GM12874 (cell line): ENCODE data around the gene SHCBP1L.

Experiments used
- CTCF ChIP-seq: IDR thresholded peaks from 2 replicates; pipeline ENCODE4 v1.5.1; 2011; ENCODE audit warnings: low read depth, mild to moderate bottlenecking, control low read depth, low read length, moderate library complexity; ENCODE audit not compliant: insufficient read depth

SHCBP1L gene

GRCh38 chr1:182863940-182864339, 89.0 kb downstream of the SHCBP1L start:
- no peak for TF ChIP-seq CTCF

- no peak for TF ChIP-seq CTCF
These were observed 90.1 kb downstream of the SHCBP1L start for GRCh38 chr1:182862827-182863226.

GRCh38 chr1:182861994-182862393, 91.0 kb downstream of the SHCBP1L start:
- no peak for TF ChIP-seq CTCF

- TF ChIP-seq CTCF: no peak
These were observed 92.3 kb downstream of the SHCBP1L start for GRCh38 chr1:182860658-182861057.

GRCh38 chr1:182857212-182857611, 95.8 kb downstream of the SHCBP1L start:
- no peak for TF ChIP-seq CTCF

GRCh38 chr1:182855911-182856310, 97.1 kb downstream of the SHCBP1L start:
- TF ChIP-seq CTCF: no peak

- no peak for TF ChIP-seq CTCF
These were observed 101.1 kb downstream of the SHCBP1L start for GRCh38 chr1:182851825-182852224.

- TF ChIP-seq CTCF: no peak
These were observed 102.6 kb downstream of the SHCBP1L start for GRCh38 chr1:182850319-182850718.
